H9 (cell line): ENCODE data around the gene PPP1R26. TPM values are rescaled to one million over a fixed set of nuclear protein-coding genes. Genes with fewer than 3 reads are reported as not detected.

Source experiments
- DNase-seq: peaks from one replicate; pipeline ENCODE4 v3.0.0-alpha.2; 2017
- H2AFZ ChIP-seq: one replicate; pipeline ENCODE4 v1.6.1; 2013; ENCODE audit warnings: mild to moderate bottlenecking, low read length, control low read depth, moderate library complexity
- H2AK5ac ChIP-seq: 2 replicates; pipeline ENCODE4 v1.6.1; 2013; ENCODE audit warnings: low read length, control low read depth, mixed read lengths; ENCODE audit not compliant: insufficient read length
- H2BK120ac ChIP-seq: one replicate; pipeline ENCODE4 v1.6.1; 2013; ENCODE audit warnings: low read depth, mild to moderate bottlenecking, low read length, control low read depth, inconsistent platforms; ENCODE audit not compliant: poor library complexity, severe bottlenecking
- H2BK12ac ChIP-seq: 2 replicates; pipeline ENCODE4 v1.6.1; 2013; ENCODE audit warnings: low read length, control low read depth, mixed read lengths, low read depth; ENCODE audit not compliant: insufficient read length
- H2BK15ac ChIP-seq: 2 replicates; pipeline ENCODE4 v1.6.1; 2013; ENCODE audit warnings: low read depth, low read length, control low read depth
- H2BK20ac ChIP-seq: one replicate; pipeline ENCODE4 v1.6.1; 2013; ENCODE audit warnings: low read depth, mild to moderate bottlenecking, low read length, control low read depth, inconsistent platforms; ENCODE audit not compliant: poor library complexity, severe bottlenecking
- H2BK5ac ChIP-seq: 2 replicates; pipeline ENCODE4 v1.6.1; 2013; ENCODE audit warnings: low read length, control low read depth, mixed read lengths; ENCODE audit not compliant: insufficient read length
- H3K14ac ChIP-seq: 2 replicates; pipeline ENCODE4 v1.6.1; 2013; ENCODE audit warnings: low read length, control low read depth; ENCODE audit not compliant: insufficient read depth
- H3K18ac ChIP-seq: 2 replicates; pipeline ENCODE4 v1.6.1; 2013; ENCODE audit warnings: low read depth, mild to moderate bottlenecking, mixed read lengths, low read length, control low read depth; ENCODE audit not compliant: insufficient read length
- H3K23ac ChIP-seq: 2 replicates; pipeline ENCODE4 v1.6.1; 2013; ENCODE audit warnings: low read length, control low read depth, mixed read lengths, low read depth; ENCODE audit not compliant: insufficient read length
- H3K23me2 ChIP-seq: 2 replicates; pipeline ENCODE4 v1.6.1; 2013; ENCODE audit warnings: low read depth, mild to moderate bottlenecking, mixed read lengths, low read length, control low read depth; ENCODE audit not compliant: insufficient read length, poor library complexity, severe bottlenecking
- H3K27ac ChIP-seq: 2 replicates; pipeline ENCODE4 v1.5.1; 2013; ENCODE audit warnings: low read length, control low read depth, mixed read lengths, low read depth; ENCODE audit not compliant: insufficient read length
- H3K27me3 ChIP-seq: 2 replicates; pipeline ENCODE4 v1.6.1; 2013; ENCODE audit warnings: low read length, control low read depth, inconsistent platforms; ENCODE audit not compliant: insufficient read depth
- H3K4ac ChIP-seq: 2 replicates; pipeline ENCODE4 v1.6.1; 2013; ENCODE audit warnings: low read depth, mild to moderate bottlenecking, control low read depth, inconsistent platforms, low read length, moderate library complexity
- H3K4me1 ChIP-seq: 2 replicates; pipeline ENCODE4 v1.6.1; 2013; ENCODE audit warnings: low read length, control low read depth, inconsistent platforms; ENCODE audit not compliant: insufficient read depth
- H3K4me2 ChIP-seq: 2 replicates; pipeline ENCODE4 v1.6.1; 2013; ENCODE audit warnings: low read length, control low read depth, mixed read lengths; ENCODE audit not compliant: insufficient read length, insufficient read depth
- H3K56ac ChIP-seq: 2 replicates; pipeline ENCODE4 v1.6.1; 2013; ENCODE audit warnings: low read depth, mild to moderate bottlenecking, mixed read lengths, low read length, control low read depth; ENCODE audit not compliant: insufficient read length
- H3K79me1 ChIP-seq: 2 replicates; pipeline ENCODE4 v1.6.1; 2013; ENCODE audit warnings: low read depth, mild to moderate bottlenecking, moderate library complexity, low read length, control low read depth, inconsistent platforms; ENCODE audit not compliant: insufficient read depth, poor library complexity, severe bottlenecking
- H3K79me2 ChIP-seq: 2 replicates; pipeline ENCODE4 v1.6.1; 2013; ENCODE audit warnings: low read length, control low read depth, inconsistent platforms; ENCODE audit not compliant: insufficient read depth
- H3K9ac ChIP-seq: 2 replicates; pipeline ENCODE4 v1.6.1; 2013; ENCODE audit warnings: low read length, control low read depth, mixed read lengths; ENCODE audit not compliant: insufficient read length; ENCODE audit errors: extremely low read depth
- H3K9me3 ChIP-seq: one replicate; pipeline ENCODE4 v1.6.1; 2013; ENCODE audit warnings: low read depth, low read length, inconsistent platforms; ENCODE audit not compliant: control insufficient read depth
- H3T11ph ChIP-seq: one replicate; pipeline ENCODE4 v1.6.1; 2013; ENCODE audit warnings: mild to moderate bottlenecking, low read length, control low read depth, inconsistent platforms
- H4K20me1 ChIP-seq: one replicate; pipeline ENCODE4 v1.6.1; 2013; ENCODE audit not compliant: control insufficient read depth, insufficient read length, insufficient read depth
- H4K5ac ChIP-seq: 2 replicates; pipeline ENCODE4 v1.6.1; 2013; ENCODE audit warnings: low read depth, mild to moderate bottlenecking, mixed read lengths, low read length, control low read depth; ENCODE audit not compliant: insufficient read length
- H4K8ac ChIP-seq: replicated peaks from 2 replicates; pipeline ENCODE4 v1.6.1; 2013; ENCODE audit warnings: low read length, control low read depth, mixed read lengths, low read depth; ENCODE audit not compliant: insufficient read length
- H4K91ac ChIP-seq: 2 replicates; pipeline ENCODE4 v1.6.1; 2013; ENCODE audit warnings: low read depth, mild to moderate bottlenecking, moderate library complexity, mixed read lengths, low read length, control low read depth; ENCODE audit not compliant: insufficient read length
- H3K27ac Mint-ChIP-seq, 3 experiments: 2 replicates in 2 of 3; 3 replicates in 1 of 3; pipeline ENCODE4 v1.8.0; 2020 to 2021; ENCODE audit warnings: mixed read lengths in 3 of 3, mild to moderate bottlenecking in 1 of 3, moderate library complexity in 1 of 3
- H3K27me3 Mint-ChIP-seq: 2 replicates; pipeline ENCODE4 v1.8.0; 2021; ENCODE audit warnings: low read depth, mild to moderate bottlenecking, moderate library complexity, mixed read lengths
- H3K36me3 Mint-ChIP-seq, 3 experiments: 2 replicates in 2 of 3; 3 replicates in 1 of 3; pipeline ENCODE4 v1.8.0; 2020 to 2021; ENCODE audit warnings: low read depth in 3 of 3, mixed read lengths in 3 of 3; ENCODE audit not compliant: insufficient read depth in 1 of 3
- H3K4me1 Mint-ChIP-seq, 2 experiments: 2 replicates each; pipeline ENCODE4 v1.8.0; 2020; ENCODE audit warnings: mixed read lengths in 2 of 2
- H3K4me3 Mint-ChIP-seq, 2 experiments: 2 replicates in 1 of 2; 3 replicates in 1 of 2; pipeline ENCODE4 v1.8.0; 2020 to 2021; ENCODE audit warnings: mild to moderate bottlenecking in 2 of 2, mixed read lengths in 2 of 2, moderate library complexity in 1 of 2
- H3K9me3 Mint-ChIP-seq, 2 experiments: 2 replicates in 1 of 2; 3 replicates in 1 of 2; pipeline ENCODE4 v1.8.0; 2020; ENCODE audit warnings: mild to moderate bottlenecking in 2 of 2, mixed read lengths in 2 of 2, moderate library complexity in 1 of 2
- WGBS: extraction: QIAGEN DNeasy Blood & Tissue Kit; methylation state at CpG from one replicate; pipeline ENCODE4 v1.1.7; 2013; ENCODE audit warnings: missing lambda C conversion rate, low lambda C conversion rate, mixed read lengths; ENCODE audit not compliant: insufficient read length; ENCODE audit errors: extremely low coverage; 5-methylcytosine and 5-hydroxymethylcytosine counted together
- total RNA-seq: library from RNA; stranded (reverse); gene quantifications from 2 replicates; pipeline ENCODE4 v1.2.1, GENCODE V29; 2021
- TF ChIP-seq, protein P1 (sequence below): fragments of 200-600 bp; sonication (generic); conservative IDR thresholded peaks from 3 replicates; pipeline ENCODE4 v1.8.0; 2021; ENCODE audit warnings: antibody characterized with exemption, mild to moderate bottlenecking

PPP1R26 gene
- total RNA-seq, 1 experiment from 2014 or later: 38.0 TPM

DNA sequence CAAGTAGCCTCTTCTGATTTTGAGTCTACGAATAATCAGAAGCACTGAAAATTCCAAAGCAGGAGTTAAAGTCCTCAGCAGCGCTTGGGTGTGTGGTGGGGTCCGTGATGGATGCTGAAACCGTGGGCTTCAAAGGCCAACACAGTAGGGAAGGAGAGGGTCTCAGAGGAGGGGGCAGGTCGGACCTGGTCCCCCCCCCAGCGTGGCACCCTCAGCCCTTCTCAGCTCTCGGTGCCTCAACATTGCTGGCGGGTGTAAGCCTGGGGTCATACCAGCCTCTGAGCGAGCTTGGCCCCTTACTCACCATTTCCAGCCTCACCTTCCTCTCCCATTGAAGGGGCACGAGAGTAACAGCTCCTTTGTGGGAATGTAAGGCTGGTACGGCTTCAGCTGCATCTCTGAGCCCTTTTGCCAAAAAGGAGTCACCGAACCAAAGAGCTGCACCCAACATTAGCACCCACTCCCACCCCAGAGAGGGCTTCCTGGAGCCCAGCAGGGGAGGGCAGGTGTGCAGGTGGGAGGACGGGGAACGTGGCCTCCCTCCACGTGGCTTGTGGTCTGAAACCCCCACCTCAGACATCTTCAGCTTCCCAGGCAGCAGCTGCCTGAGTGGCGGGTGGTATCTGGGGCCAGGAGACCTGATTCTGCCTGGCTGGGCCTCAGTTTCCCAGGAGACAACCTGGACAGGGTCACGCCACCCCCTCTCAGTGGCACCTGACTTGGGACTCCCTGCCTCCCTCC, 34.9 kb downstream of the PPP1R26 start:
- no peak overlapping the region for H3K14ac ChIP-seq

More for the DNA sequence above, 34.9 kb downstream of the PPP1R26 start:
- no CpG with 5 or more reads among the region's 17 CpGs for WGBS
- Mint-ChIP-seq H3K4me1 (peaks cover 3 to 11% of the 10 kb centered on the region in 2 experiments; a peak in 1 of 4 replicates), H3K36me3 (no peaks in the 10 kb centered on the region), H3K4me3 (no peak overlapping the region), H3K9me3 (peaks cover 0 to 2% of the 10 kb centered on the region in 2 experiments; a peak in 2 of 5 replicates), H3K27me3 (no peaks in the 10 kb centered on the region), H3K27ac (no peak overlapping the region)
- Histone ChIP-seq H3K4ac (no peak overlapping the region), H3K23ac (no peak overlapping the region), H3K79me1 (no peaks in the 10 kb centered on the region), H2AK5ac (no peak overlapping the region), H3K27me3 (no peaks in the 10 kb centered on the region), H2BK20ac (no peak overlapping the region), H3K23me2 (no peaks in the 10 kb centered on the region), H2AFZ (no peak overlapping the region), H3K27ac (no peak overlapping the region), H4K8ac (no peak overlapping the region), H3K4me1 (0 out of 2 replicates have a peak, but pooled peaks cover 2% of the 10 kb centered on the region), H2BK120ac (no peak overlapping the region), H3K56ac (no peak overlapping the region), H3K79me2 (no peaks in the 10 kb centered on the region), H4K5ac (no peak overlapping the region), H3K18ac (no peak overlapping the region), H2BK15ac (no peak overlapping the region; the same call in 1 of the 2 replicates), H3K9me3 (no peaks in the 10 kb centered on the region), H4K20me1 (no peaks in the 10 kb centered on the region), H2BK5ac (no peak overlapping the region), H4K91ac (no peak overlapping the region), H2BK12ac (no peak overlapping the region), H3K9ac (no peak overlapping the region), H3K4me2 (no peak overlapping the region), H3T11ph (no peak overlapping the region)
- TF ChIP-seq, protein P1, sequence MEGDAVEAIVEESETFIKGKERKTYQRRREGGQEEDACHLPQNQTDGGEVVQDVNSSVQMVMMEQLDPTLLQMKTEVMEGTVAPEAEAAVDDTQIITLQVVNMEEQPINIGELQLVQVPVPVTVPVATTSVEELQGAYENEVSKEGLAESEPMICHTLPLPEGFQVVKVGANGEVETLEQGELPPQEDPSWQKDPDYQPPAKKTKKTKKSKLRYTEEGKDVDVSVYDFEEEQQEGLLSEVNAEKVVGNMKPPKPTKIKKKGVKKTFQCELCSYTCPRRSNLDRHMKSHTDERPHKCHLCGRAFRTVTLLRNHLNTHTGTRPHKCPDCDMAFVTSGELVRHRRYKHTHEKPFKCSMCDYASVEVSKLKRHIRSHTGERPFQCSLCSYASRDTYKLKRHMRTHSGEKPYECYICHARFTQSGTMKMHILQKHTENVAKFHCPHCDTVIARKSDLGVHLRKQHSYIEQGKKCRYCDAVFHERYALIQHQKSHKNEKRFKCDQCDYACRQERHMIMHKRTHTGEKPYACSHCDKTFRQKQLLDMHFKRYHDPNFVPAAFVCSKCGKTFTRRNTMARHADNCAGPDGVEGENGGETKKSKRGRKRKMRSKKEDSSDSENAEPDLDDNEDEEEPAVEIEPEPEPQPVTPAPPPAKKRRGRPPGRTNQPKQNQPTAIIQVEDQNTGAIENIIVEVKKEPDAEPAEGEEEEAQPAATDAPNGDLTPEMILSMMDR: no peak
- DNase-seq: peak; percentile 11
